Measurements from ENCODE around the gene NKPD1. TPM values are rescaled to one million over a fixed set of nuclear protein-coding genes. Genes with fewer than 3 reads are reported as not detected.

NKPD1 gene
- total and polyA plus RNA-seq, 2 experiments from 2014 or later = 0.24 to 1.3 TPM

GRCh38 chr19:45160870-45161737, at the start of gene NKPD1 (continued):
- TF ChIP-seq ZNF462 (CRISPR knock-in tag; IDR thresholded peaks at IDR 0.05) = no peak

- Mint-ChIP-seq H3K27me3 (ENCODE audit: insufficient read depth, low read depth, poor library complexity) (peaks cover 5% of the 10 kb centered on the region), H3K27ac (no peak overlapping the region), H3K36me3 (ENCODE audit: low read depth) (no peaks in the 10 kb centered on the region), H3K4me1 (no peaks in the 10 kb centered on the region; the same call in 2 of the 3 replicates), H3K9me3 (no peaks in the 10 kb centered on the region), H3K4me3 (no peak overlapping the region)
- no peaks in the 10 kb centered on the region for H3K36me3 ChIP-seq (ENCODE audit: insufficient read depth)
- H3K4me3 ChIP-seq = no peak overlapping the region
- H4K20me1 ChIP-seq (replicated peaks; ENCODE audit: insufficient read depth) = no peaks in the 10 kb centered on the region
- no peak overlapping the region for H3K27ac ChIP-seq (ENCODE audit: low read depth)
- H3K27me3 ChIP-seq (ENCODE audit: insufficient read depth) = no peaks in the 10 kb centered on the region
- H2AFZ ChIP-seq = no peak overlapping the region
- ATAC-seq (no peak), DNase-seq (ENCODE audit: low spot score) (no peak)
- no peak overlapping the region for H3K4me2 ChIP-seq
- no peaks in the 10 kb centered on the region for H3K79me2 ChIP-seq (replicated peaks; ENCODE audit: insufficient read depth)
- H3K4me1 ChIP-seq (ENCODE audit: insufficient read depth) = peaks cover under 1% of the 10 kb centered on the region; the same call in 1 of the 2 replicates
- no peaks in the 10 kb centered on the region for H3K9me2 ChIP-seq (ENCODE audit: insufficient read depth)
- no peaks in the 10 kb centered on the region for H3F3A ChIP-seq (replicated peaks; ENCODE audit: low read depth)
- no peak for TF ChIP-seq EZH2 (IDR thresholded peaks at IDR 0.05; ENCODE audit: low read depth, unreplicated experiment)
- no peak for TF ChIP-seq REST (IDR thresholded peaks at IDR 0.05; ENCODE audit: unreplicated experiment)
- TF ChIP-seq CTCF (conservative IDR thresholded peaks at IDR 0.05; ENCODE audit: low read depth in 2 of 2) = no peak
- no peak for TF ChIP-seq CREB1 (CRISPR knock-in tag; IDR thresholded peaks at IDR 0.05; ENCODE audit: low read depth)
- no peak for TF ChIP-seq ETS1 (IDR thresholded peaks at IDR 0.05)
- TF ChIP-seq JUNB (IDR thresholded peaks at IDR 0.05; ENCODE audit: unreplicated experiment) = no peak
- no peak for TF ChIP-seq STAT1 (IDR thresholded peaks at IDR 0.05; ENCODE audit: unreplicated experiment)
- no peak for TF ChIP-seq ZNF114 (CRISPR knock-in tag; IDR thresholded peaks at IDR 0.05)
Measured at GRCh38 chr19:45206328-45206727, 45.5 kb upstream of the NKPD1 start.
